Effector memory CD8-positive, alpha-beta T cell (primary cell): ENCODE results near the gene DPYSL5.

Source experiments
- ATAC-seq: fragments of 150-1000 bp; cut with Tn5 transposase; replicated peaks from 2 replicates; pipeline ENCODE4 v1.10.0; 2021; ENCODE audit warnings: mild to moderate bottlenecking, moderate library complexity
- DNase-seq, 3 experiments: peaks; one replicate each; pipeline ENCODE4 v3.0.0; 2021
- H3K27ac Mint-ChIP-seq, 2 donors: one replicate each; pipeline ENCODE4 v1.8.0; 2022; ENCODE audit warnings: mild to moderate bottlenecking in 2 of 2, mixed read lengths in 2 of 2, moderate library complexity in 2 of 2
- H3K27me3 Mint-ChIP-seq, 2 donors: one replicate each; pipeline ENCODE4 v1.8.0; 2022; ENCODE audit warnings: mixed read lengths in 2 of 2
- H3K36me3 Mint-ChIP-seq: one replicate; pipeline ENCODE4 v1.8.0; 2022; ENCODE audit warnings: mild to moderate bottlenecking, moderate library complexity, mixed read lengths; ENCODE audit not compliant: insufficient read depth
- H3K4me1 Mint-ChIP-seq, 2 donors: one replicate each; pipeline ENCODE4 v1.8.0; 2022; ENCODE audit warnings: low read depth in 2 of 2, mixed read lengths in 2 of 2
- H3K4me3 Mint-ChIP-seq, 2 donors: one replicate each; pipeline ENCODE4 v1.8.0; 2022; ENCODE audit warnings: mild to moderate bottlenecking in 2 of 2, mixed read lengths in 2 of 2, moderate library complexity in 2 of 2
- H3K9me3 Mint-ChIP-seq, 2 donors: one replicate each; pipeline ENCODE4 v1.8.0; 2022; ENCODE audit warnings: mixed read lengths in 2 of 2

Gene DPYSL5

GRCh38 chr2:26886736-26887135 lies 38.8 kb downstream of the DPYSL5 start:
- H3K9me3 Mint-ChIP-seq, result no peaks in the 10 kb centered on the region
- H3K4me3 Mint-ChIP-seq, result no peak overlapping the region
- H3K27ac Mint-ChIP-seq, result no peak overlapping the region
- peaks cover 30 to 67% of the 10 kb centered on the region in 2 donors for H3K27me3 Mint-ChIP-seq
- H3K36me3 Mint-ChIP-seq, result peaks cover 3% of the 10 kb centered on the region
- ATAC-seq (no peak), DNase-seq (no peak)
- no peaks in the 10 kb centered on the region for H3K4me1 Mint-ChIP-seq

GRCh38 chr2:26887151-26887550 lies 39.2 kb downstream of the DPYSL5 start:
- Mint-ChIP-seq H3K4me1 (no peaks in the 10 kb centered on the region), H3K9me3 (no peaks in the 10 kb centered on the region), H3K27me3 (peaks cover 30 to 66% of the 10 kb centered on the region in 2 donors), H3K27ac (no peak overlapping the region), H3K36me3 (peaks cover 3% of the 10 kb centered on the region), H3K4me3 (no peak overlapping the region)
- ATAC-seq, result no peak
- DNase-seq, result no peak

- Mint-ChIP-seq H3K4me3 (no peak overlapping the region), H3K27me3 (peaks cover 10 to 46% of the 10 kb centered on the region in 2 donors), H3K36me3 (no peaks in the 10 kb centered on the region), H3K27ac (no peak overlapping the region), H3K9me3 (no peaks in the 10 kb centered on the region), H3K4me1 (no peaks in the 10 kb centered on the region)
- no peak for ATAC-seq
- DNase-seq, result no peak
These were observed 41.9 kb downstream of the DPYSL5 start for GRCh38 chr2:26889796-26890195.

- H3K36me3 Mint-ChIP-seq, result no peaks in the 10 kb centered on the region
- no peak overlapping the region for H3K27ac Mint-ChIP-seq
- ATAC-seq (no peak), DNase-seq (no peak)
- H3K4me3 Mint-ChIP-seq, result no peak overlapping the region
- H3K27me3 Mint-ChIP-seq, result peaks cover 6 to 39% of the 10 kb centered on the region in 2 donors
- H3K4me1 Mint-ChIP-seq, result no peaks in the 10 kb centered on the region
- no peaks in the 10 kb centered on the region for H3K9me3 Mint-ChIP-seq
These were observed 42.5 kb downstream of the DPYSL5 start for GRCh38 chr2:26890341-26891000.

- peaks cover 7 to 28% of the 10 kb centered on the region in 2 donors for H3K27me3 Mint-ChIP-seq
- H3K4me3 Mint-ChIP-seq, result no peak overlapping the region
- no peaks in the 10 kb centered on the region for H3K36me3 Mint-ChIP-seq
- no peak overlapping the region for H3K27ac Mint-ChIP-seq
- no peaks in the 10 kb centered on the region for H3K4me1 Mint-ChIP-seq
- ATAC-seq, result no peak
- DNase-seq, result no peak
- no peaks in the 10 kb centered on the region for H3K9me3 Mint-ChIP-seq
These were observed 44.2 kb downstream of the DPYSL5 start for GRCh38 chr2:26892133-26892532.

- Mint-ChIP-seq H3K27ac (no peak overlapping the region), H3K4me3 (no peak overlapping the region), H3K4me1 (no peaks in the 10 kb centered on the region), H3K27me3 (peaks cover 12 to 27% of the 10 kb centered on the region in 2 donors), H3K9me3 (no peaks in the 10 kb centered on the region), H3K36me3 (no peaks in the 10 kb centered on the region)
- ATAC-seq (no peak), DNase-seq (no peak)
These were observed 45.1 kb downstream of the DPYSL5 start for GRCh38 chr2:26892922-26893524.

GRCh38 chr2:26894136-26894535 lies 46.2 kb downstream of the DPYSL5 start:
- ATAC-seq (no peak), DNase-seq (no peak)
- Mint-ChIP-seq H3K9me3 (no peaks in the 10 kb centered on the region), H3K27me3 (peaks cover 13 to 23% of the 10 kb centered on the region in 2 donors), H3K4me3 (no peak overlapping the region), H3K27ac (no peak overlapping the region), H3K36me3 (no peaks in the 10 kb centered on the region), H3K4me1 (no peaks in the 10 kb centered on the region)

- ATAC-seq (no peak), DNase-seq (no peak)
- no peaks in the 10 kb centered on the region for H3K4me1 Mint-ChIP-seq
- no peaks in the 10 kb centered on the region for H3K36me3 Mint-ChIP-seq
- no peak overlapping the region for H3K4me3 Mint-ChIP-seq
- H3K9me3 Mint-ChIP-seq, result no peaks in the 10 kb centered on the region
- peaks cover 18 to 24% of the 10 kb centered on the region in 2 donors for H3K27me3 Mint-ChIP-seq
- no peak overlapping the region for H3K27ac Mint-ChIP-seq
These were observed 50.0 kb downstream of the DPYSL5 start for GRCh38 chr2:26897807-26898479.

GRCh38 chr2:26898480-26899078 lies 50.6 kb downstream of the DPYSL5 start:
- Mint-ChIP-seq H3K4me3 (no peak overlapping the region), H3K36me3 (no peaks in the 10 kb centered on the region), H3K27ac (no peak overlapping the region), H3K27me3 (peaks cover 18 to 28% of the 10 kb centered on the region in 2 donors), H3K4me1 (no peaks in the 10 kb centered on the region), H3K9me3 (no peaks in the 10 kb centered on the region)
- DNase-seq, result no peak
- ATAC-seq, result no peak

- no peak for DNase-seq
- no peaks in the 10 kb centered on the region for H3K36me3 Mint-ChIP-seq
- no peaks in the 10 kb centered on the region for H3K9me3 Mint-ChIP-seq
- no peaks in the 10 kb centered on the region for H3K4me1 Mint-ChIP-seq
- no peak overlapping the region for H3K27ac Mint-ChIP-seq
- H3K4me3 Mint-ChIP-seq, result no peak overlapping the region
- peaks cover 18 to 39% of the 10 kb centered on the region in 2 donors for H3K27me3 Mint-ChIP-seq
- ATAC-seq, result no peak
These were observed 51.7 kb downstream of the DPYSL5 start for GRCh38 chr2:26899500-26900164.

- no peaks in the 10 kb centered on the region for H3K9me3 Mint-ChIP-seq
- H3K4me3 Mint-ChIP-seq, result no peak overlapping the region
- peaks cover 3% of the 10 kb centered on the region for H3K36me3 Mint-ChIP-seq
- ATAC-seq (no peak), DNase-seq (no peak)
- H3K27me3 Mint-ChIP-seq, result peaks cover 24 to 49% of the 10 kb centered on the region in 2 donors
- H3K4me1 Mint-ChIP-seq, result no peaks in the 10 kb centered on the region
- no peak overlapping the region for H3K27ac Mint-ChIP-seq
These were observed 52.9 kb downstream of the DPYSL5 start for GRCh38 chr2:26900831-26901321.

GRCh38 chr2:26901326-26902183 lies 53.6 kb downstream of the DPYSL5 start:
- Mint-ChIP-seq H3K4me1 (no peaks in the 10 kb centered on the region), H3K4me3 (no peak overlapping the region), H3K27ac (no peak overlapping the region), H3K36me3 (peaks cover 4% of the 10 kb centered on the region), H3K9me3 (no peaks in the 10 kb centered on the region), H3K27me3 (peaks cover 24 to 51% of the 10 kb centered on the region in 2 donors)
- no peak for DNase-seq
- ATAC-seq, result no peak
